PC-3 (cell line): ENCODE data around the gene SETBP1. TPM values are rescaled to one million over a fixed set of nuclear protein-coding genes. Genes with fewer than 3 reads are reported as not detected.

Experiments
- ATAC-seq: fragments of 200-7000 bp; cut with Tn5 transposase; 2 replicates; pipeline ENCODE4 v1.9.1; 2020; ENCODE audit warnings: mild to moderate bottlenecking, moderate library complexity
- BruUV-seq: library from RNA; stranded (reverse); fragments of 400-500 nt; replicated peaks from 2 replicates; lab custom pipeline; 2021; lab: Mats Ljungman, UMichigan
- CTCF ChIA-PET: fragments of 300-600 bp; sonication (Branson Sonifier 250); formaldehyde crosslinking; loops from one replicate; lab custom pipeline; 2022; ENCODE audit warnings: antibody characterized with exemption; lab: Charles Lee
- POLR2A ChIA-PET: fragments of 300-600 bp; sonication (Branson Sonifier 250); formaldehyde crosslinking; loops from one replicate; lab custom pipeline; 2022; ENCODE audit warnings: antibody characterized with exemption; ENCODE audit not compliant: unreplicated experiment; lab: Charles Lee
- DNase-seq: peaks from one replicate; pipeline ENCODE4 v3.0.0-alpha.2; 2015
- H2AFZ ChIP-seq: fragments of 300-600 bp; sonication (generic); 2 replicates; pipeline ENCODE4 v1.6.0; 2016; ENCODE audit warnings: antibody characterized with exemption, low read length
- H3F3A ChIP-seq: fragments of 300-600 bp; sonication (generic); one replicate; pipeline ENCODE4 v1.6.0; 2017; ENCODE audit warnings: antibody characterized with exemption, low read length, control low read depth, mild to moderate bottlenecking; ENCODE audit not compliant: unreplicated experiment
- H3K27ac ChIP-seq: fragments of 300-600 bp; sonication (generic); 2 replicates; pipeline ENCODE4 v1.5.1; 2016; ENCODE audit warnings: mild to moderate bottlenecking, low read length
- H3K27me3 ChIP-seq: fragments of 300-600 bp; sonication (generic); 2 replicates; pipeline ENCODE4 v1.6.1; 2016; ENCODE audit warnings: low read length, mixed read lengths
- H3K36me3 ChIP-seq: fragments of 300-600 bp; sonication (generic); 2 replicates; pipeline ENCODE4 v1.6.1; 2016; ENCODE audit warnings: low read depth, mixed run types, low read length, mixed read lengths
- H3K4me1 ChIP-seq: fragments of 300-600 bp; sonication (generic); 2 replicates; pipeline ENCODE4 v1.5.1; 2016; ENCODE audit warnings: low read length; ENCODE audit not compliant: insufficient read depth
- H3K4me2 ChIP-seq: fragments of 300-600 bp; sonication (generic); 2 replicates; pipeline ENCODE4 v1.6.0; 2016; ENCODE audit warnings: low read length
- H3K4me3 ChIP-seq: fragments of 300-600 bp; sonication (generic); 2 replicates; pipeline ENCODE4 v1.5.1; 2016; ENCODE audit warnings: mild to moderate bottlenecking, low read length, mixed read lengths
- H3K79me2 ChIP-seq: fragments of 300-600 bp; sonication (generic); 2 replicates; pipeline ENCODE4 v1.6.1; 2017; ENCODE audit warnings: low read length, mixed read lengths
- H3K9ac ChIP-seq: fragments of 300-600 bp; sonication (generic); 2 replicates; pipeline ENCODE4 v1.6.0; 2016; ENCODE audit warnings: mild to moderate bottlenecking, low read length
- H3K9me2 ChIP-seq: fragments of 300-600 bp; sonication (generic); replicated peaks from 2 replicates; pipeline ENCODE4 v1.6.1; 2016; ENCODE audit warnings: mixed run types, low read length, mixed read lengths
- H3K9me3 ChIP-seq: fragments of 300-600 bp; sonication (generic); 2 replicates; pipeline ENCODE4 v1.6.1; 2016; ENCODE audit warnings: low read length, mixed read lengths
- H4K20me1 ChIP-seq: fragments of 300-600 bp; sonication (generic); 2 replicates; pipeline ENCODE4 v1.6.1; 2016; ENCODE audit warnings: low read length, mixed read lengths
- CTCF ChIP-seq: fragments of 300-600 bp; sonication (generic); conservative IDR thresholded peaks from 2 replicates; pipeline ENCODE4 v1.5.1; 2017; ENCODE audit warnings: antibody characterized with exemption, low read depth, mild to moderate bottlenecking, low read length
- EZH2 ChIP-seq: fragments of 300-600 bp; sonication (generic); IDR thresholded peaks from one replicate; pipeline ENCODE4 v1.6.1; 2017; ENCODE audit warnings: antibody characterized with exemption, mild to moderate bottlenecking, low read length; ENCODE audit not compliant: unreplicated experiment
- EZH2phosphoT487 ChIP-seq: fragments of 300-600 bp; sonication (generic); IDR thresholded peaks from 2 replicates; pipeline ENCODE4 v1.6.1; 2018; ENCODE audit warnings: mild to moderate bottlenecking, antibody characterized with exemption, low read length, borderline replicate concordance
- intact Hi-C: fragments of 100-400 bp; cut with micrococcal nuclease; formaldehyde crosslinking; loops from 2 replicates; pipeline ENCODE4 v1.9.0; 2023
- total RNA-seq: library from RNA; depleted of rRNA; stranded (reverse); fragments of >200 nt; gene quantifications from 2 replicates; pipeline ENCODE4 v1.2.3, GENCODE V29; 2014

The SETBP1 gene
- total RNA-seq, 1 experiment from 2014 or later: 2.3 TPM

- CTCF ChIA-PET: no interaction called here
- no TSS peak for BruUV-seq
- intact Hi-C loops: no loop called here
Measured at GRCh38 chr18:44695503-44695902, 14.8 kb downstream of the SETBP1 start.

GRCh38 chr18:44696892-44697291, 16.2 kb downstream of the SETBP1 start:
- no peaks in the 10 kb centered on the region for H3K9me3 ChIP-seq
- H3K9ac ChIP-seq: no peak overlapping the region
- no peaks in the 10 kb centered on the region for H3K36me3 ChIP-seq
- no peaks in the 10 kb centered on the region for H3K79me2 ChIP-seq
- no peak overlapping the region for H3K4me3 ChIP-seq
- peaks cover 14% of the 10 kb centered on the region for H3K4me1 ChIP-seq
- H4K20me1 ChIP-seq: no peaks in the 10 kb centered on the region
- intact Hi-C loops: no loop called here
- no peak for DNase-seq
- H3K4me2 ChIP-seq: no peak overlapping the region
- H3K27me3 ChIP-seq: no peaks in the 10 kb centered on the region
- no peaks in the 10 kb centered on the region for H3K9me2 ChIP-seq
- POLR2A ChIA-PET: no interaction called here
- H3F3A ChIP-seq: no peaks in the 10 kb centered on the region
- CTCF ChIA-PET: no interaction called here
- no peak for ATAC-seq
- no peak overlapping the region for H3K27ac ChIP-seq
- no peak for TF ChIP-seq CTCF
- TF ChIP-seq EZH2: no peak
- no peak for TF ChIP-seq EZH2phosphoT487
- BruUV-seq: no TSS peak
- no peak overlapping the region for H2AFZ ChIP-seq

More at GRCh38 chr18:44695503-44695902, 14.8 kb downstream of the SETBP1 start:
- H3K79me2 ChIP-seq: no peaks in the 10 kb centered on the region
- no peak overlapping the region for H2AFZ ChIP-seq
- no peaks in the 10 kb centered on the region for H3K9me3 ChIP-seq
- no peaks in the 10 kb centered on the region for H3K36me3 ChIP-seq
- H3K27ac ChIP-seq: no peak overlapping the region
- H3K27me3 ChIP-seq: no peaks in the 10 kb centered on the region
- peaks cover 14% of the 10 kb centered on the region for H3K4me1 ChIP-seq
- TF ChIP-seq EZH2phosphoT487 (no peak), EZH2 (no peak), CTCF (no peak)
- no peaks in the 10 kb centered on the region for H3K9me2 ChIP-seq
- H3K9ac ChIP-seq: no peak overlapping the region
- ATAC-seq (no peak), DNase-seq (no peak)
- POLR2A ChIA-PET: no interaction called here
- H3K4me3 ChIP-seq: no peak overlapping the region
- H3F3A ChIP-seq: no peaks in the 10 kb centered on the region
- H3K4me2 ChIP-seq: no peak overlapping the region
- no peaks in the 10 kb centered on the region for H4K20me1 ChIP-seq

DNA sequence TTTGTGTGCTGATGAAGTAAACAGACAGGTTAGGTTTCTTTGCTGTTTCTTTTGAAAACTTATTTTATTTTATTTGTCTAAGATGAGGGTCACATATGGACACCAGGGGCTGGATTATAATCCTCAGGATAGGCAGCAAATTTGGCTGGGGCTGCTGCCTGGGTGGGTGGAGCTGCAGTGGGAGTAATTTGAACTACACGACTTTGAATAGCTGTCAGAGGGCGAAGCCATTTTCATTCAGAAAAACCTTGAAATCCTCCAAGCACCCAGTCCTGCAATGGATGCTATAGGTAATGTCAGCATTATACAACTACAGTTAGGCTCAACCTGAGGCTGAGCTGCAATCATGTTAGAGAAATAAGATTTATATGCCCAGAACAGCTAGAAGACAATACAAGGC, 16.6 kb downstream of the SETBP1 start:
- H3K36me3 ChIP-seq: no peaks in the 10 kb centered on the region
- POLR2A ChIA-PET: no interaction called here
- CTCF ChIA-PET: no interaction called here
- H3K4me3 ChIP-seq: no peak overlapping the region
- H3K79me2 ChIP-seq: no peaks in the 10 kb centered on the region
- no peaks in the 10 kb centered on the region for H3F3A ChIP-seq
- H3K9me3 ChIP-seq: no peaks in the 10 kb centered on the region
- no peaks in the 10 kb centered on the region for H4K20me1 ChIP-seq
- ATAC-seq (no peak), DNase-seq (no peak)
- TF ChIP-seq EZH2phosphoT487: no peak
- TF ChIP-seq EZH2: no peak
- no peak for TF ChIP-seq CTCF
- no peak overlapping the region for H2AFZ ChIP-seq
- BruUV-seq: no TSS peak
- no peak overlapping the region for H3K9ac ChIP-seq
- no peaks in the 10 kb centered on the region for H3K9me2 ChIP-seq
- H3K4me2 ChIP-seq: no peak overlapping the region
- intact Hi-C loops: no loop called here
- H3K4me1 ChIP-seq: peaks cover 12% of the 10 kb centered on the region
- no peak overlapping the region for H3K27ac ChIP-seq
- H3K27me3 ChIP-seq: no peaks in the 10 kb centered on the region
